Neural cell (in vitro differentiated cells): ENCODE results near the gene TRIM59. TPM values are rescaled to one million over a fixed set of nuclear protein-coding genes. Genes with fewer than 3 reads are reported as not detected.

Experiments
- H2AFZ ChIP-seq: fragments of 200-600, 300-800 bp; sonication (generic), shearing (Covaris generic); 2 replicates; pipeline ENCODE4 v1.6.0; 2014; ENCODE audit warnings: low read depth, mild to moderate bottlenecking, antibody characterized with exemption, low read length, moderate library complexity
- H3F3A ChIP-seq: fragments of 200-600 bp; shearing (Covaris generic); 2 replicates; pipeline ENCODE4 v1.6.1; 2016; ENCODE audit warnings: mild to moderate bottlenecking, moderate library complexity, mixed read lengths, antibody characterized with exemption, low read length; ENCODE audit not compliant: insufficient read depth, poor library complexity, severe bottlenecking
- H3K27ac ChIP-seq: fragments of 200-600, 300-800 bp; sonication (generic), shearing (Covaris generic); 2 replicates; pipeline ENCODE4 v1.5.1; 2014; ENCODE audit warnings: mild to moderate bottlenecking, low read length, moderate library complexity
- H3K27me3 ChIP-seq: fragments of 300-800, 200-600 bp; sonication (generic), shearing (Covaris generic); 2 replicates; pipeline ENCODE4 v1.6.0; 2014; ENCODE audit warnings: mild to moderate bottlenecking, low read depth, low read length, moderate library complexity; ENCODE audit not compliant: insufficient read depth
- H3K36me3 ChIP-seq: fragments of 300-800, 200-600 bp; sonication (generic), shearing (Covaris generic); 2 replicates; pipeline ENCODE4 v1.5.1; 2014; ENCODE audit warnings: mild to moderate bottlenecking, antibody characterized with exemption, low read length, moderate library complexity; ENCODE audit not compliant: insufficient read depth
- H3K4me2 ChIP-seq: fragments of 300-800, 200-600 bp; sonication (generic), shearing (Covaris generic); 2 replicates; pipeline ENCODE4 v1.6.0; 2014; ENCODE audit warnings: mild to moderate bottlenecking, low read length
- H3K4me3 ChIP-seq: fragments of 300-800, 200-600 bp; sonication (generic), shearing (Covaris generic); 2 replicates; pipeline ENCODE4 v1.5.1; 2014; ENCODE audit warnings: mild to moderate bottlenecking, low read length, moderate library complexity
- H3K79me2 ChIP-seq: fragments of 200-600 bp; shearing (Covaris generic); replicated peaks from 2 replicates; pipeline ENCODE4 v1.6.0; 2014; ENCODE audit warnings: mild to moderate bottlenecking, low read length, moderate library complexity; ENCODE audit not compliant: insufficient read depth
- H3K9ac ChIP-seq: fragments of 300-800, 200-600 bp; sonication (generic), shearing (Covaris generic); 2 replicates; pipeline ENCODE4 v1.6.1; 2016; ENCODE audit warnings: mild to moderate bottlenecking, low read length, mixed read lengths
- H3K9me2 ChIP-seq: fragments of 200-600 bp; shearing (Covaris generic); 2 replicates; pipeline ENCODE4 v1.6.1; 2016; ENCODE audit warnings: mild to moderate bottlenecking, low read length, mixed read lengths; ENCODE audit not compliant: insufficient read depth
- H3K9me3 ChIP-seq: fragments of 200-600, 300-800 bp; sonication (generic), shearing (Covaris generic); 2 replicates; pipeline ENCODE4 v1.6.1; 2016; ENCODE audit warnings: mild to moderate bottlenecking, mixed run types, low read length, moderate library complexity, mixed read lengths
- H4K20me1 ChIP-seq: fragments of 200-600 bp; shearing (Covaris generic); 2 replicates; pipeline ENCODE4 v1.6.1; 2016; ENCODE audit warnings: mild to moderate bottlenecking, mixed run types; ENCODE audit not compliant: insufficient read depth
- EP300 ChIP-seq: fragments of 450-650 bp; conservative IDR thresholded peaks from 2 replicates; pipeline ENCODE4 v1.6.1; 2014; ENCODE audit warnings: antibody characterized with exemption, mild to moderate bottlenecking, moderate library complexity; ENCODE audit not compliant: poor library complexity, severe bottlenecking
- EZH2 ChIP-seq: fragments of 200-600, 300-800 bp; shearing (Covaris generic), sonication (generic); IDR thresholded peaks from 2 replicates; pipeline ENCODE4 v1.6.1; 2014; ENCODE audit warnings: antibody characterized with exemption, low read length, borderline replicate concordance, mild to moderate bottlenecking; ENCODE audit not compliant: insufficient read depth, poor library complexity, severe bottlenecking
- MXI1 ChIP-seq: fragments of 450-650 bp; conservative IDR thresholded peaks from 2 replicates; pipeline ENCODE4 v1.6.1; 2014; ENCODE audit warnings: antibody characterized with exemption, mild to moderate bottlenecking; ENCODE audit not compliant: poor library complexity, severe bottlenecking
- POLR2AphosphoS5 ChIP-seq: IDR thresholded peaks from 2 replicates; pipeline ENCODE4 v1.6.1; 2012
- RAD21 ChIP-seq: fragments of 450-650 bp; conservative IDR thresholded peaks from 2 replicates; pipeline ENCODE4 v1.6.1; 2014; ENCODE audit warnings: antibody characterized with exemption, mild to moderate bottlenecking, moderate library complexity
- REST ChIP-seq: IDR thresholded peaks from 2 replicates; pipeline ENCODE4 v1.6.1; 2012; ENCODE audit warnings: borderline replicate concordance
- SMC3 ChIP-seq: fragments of 450-650 bp; conservative IDR thresholded peaks from 2 replicates; pipeline ENCODE4 v1.6.1; 2014; ENCODE audit warnings: antibody characterized with exemption, mild to moderate bottlenecking, moderate library complexity; ENCODE audit not compliant: poor library complexity
- TAF1 ChIP-seq: IDR thresholded peaks from 2 replicates; pipeline ENCODE4 v1.6.1; 2012; ENCODE audit warnings: low read depth
- polyA plus RNA-seq: library from polyadenylated mRNA; depleted of rRNA; stranded (reverse); fragments of >200 nt; gene quantifications from 2 replicates; pipeline ENCODE4 v1.2.3, GENCODE V29; 2014
- TF ChIP-seq, protein P1 (sequence below): fragments of 450-650 bp; IDR thresholded peaks from 2 replicates; pipeline ENCODE4 v1.5.1; 2014; ENCODE audit warnings: antibody characterized with exemption, mild to moderate bottlenecking, moderate library complexity; ENCODE audit not compliant: poor library complexity, severe bottlenecking

The TRIM59 gene
- polyA plus RNA-seq, 1 donor from 2014 or later = 0.53 TPM

DNA sequence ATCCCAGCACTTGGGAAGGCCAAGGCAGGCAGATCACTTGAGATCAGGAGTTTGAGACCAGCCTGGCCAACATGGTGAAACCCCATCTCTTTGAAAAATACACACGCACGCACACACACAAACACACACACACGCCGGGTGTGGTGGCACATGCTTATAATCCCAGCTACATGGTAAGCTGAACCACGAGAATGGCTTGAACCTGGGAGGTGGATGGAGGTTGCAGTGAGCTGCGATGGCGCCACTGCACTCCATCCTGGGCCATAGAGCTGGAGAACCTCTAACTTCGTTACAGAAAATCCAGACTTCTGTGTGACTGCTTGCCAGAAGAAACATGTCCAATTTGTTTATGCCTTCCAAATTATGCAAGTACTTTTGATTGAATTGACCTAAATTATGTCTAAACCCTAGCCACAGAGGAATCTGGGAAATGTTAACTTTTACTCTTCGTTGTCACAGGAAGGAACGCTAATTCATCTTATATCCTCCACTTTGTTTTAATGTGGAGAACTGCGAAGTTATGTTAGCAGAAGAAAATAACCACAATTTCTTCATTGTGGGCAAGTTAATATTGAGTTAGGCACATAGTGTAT lies 21.7 kb downstream of the TRIM59 start:
- Histone ChIP-seq H3K4me2 (no peak overlapping the region), H3K9me2 (no peaks in the 10 kb centered on the region)
- TF ChIP-seq SMC3 = no peak
- TF ChIP-seq MXI1 = no peak
- TF ChIP-seq, protein P1, sequence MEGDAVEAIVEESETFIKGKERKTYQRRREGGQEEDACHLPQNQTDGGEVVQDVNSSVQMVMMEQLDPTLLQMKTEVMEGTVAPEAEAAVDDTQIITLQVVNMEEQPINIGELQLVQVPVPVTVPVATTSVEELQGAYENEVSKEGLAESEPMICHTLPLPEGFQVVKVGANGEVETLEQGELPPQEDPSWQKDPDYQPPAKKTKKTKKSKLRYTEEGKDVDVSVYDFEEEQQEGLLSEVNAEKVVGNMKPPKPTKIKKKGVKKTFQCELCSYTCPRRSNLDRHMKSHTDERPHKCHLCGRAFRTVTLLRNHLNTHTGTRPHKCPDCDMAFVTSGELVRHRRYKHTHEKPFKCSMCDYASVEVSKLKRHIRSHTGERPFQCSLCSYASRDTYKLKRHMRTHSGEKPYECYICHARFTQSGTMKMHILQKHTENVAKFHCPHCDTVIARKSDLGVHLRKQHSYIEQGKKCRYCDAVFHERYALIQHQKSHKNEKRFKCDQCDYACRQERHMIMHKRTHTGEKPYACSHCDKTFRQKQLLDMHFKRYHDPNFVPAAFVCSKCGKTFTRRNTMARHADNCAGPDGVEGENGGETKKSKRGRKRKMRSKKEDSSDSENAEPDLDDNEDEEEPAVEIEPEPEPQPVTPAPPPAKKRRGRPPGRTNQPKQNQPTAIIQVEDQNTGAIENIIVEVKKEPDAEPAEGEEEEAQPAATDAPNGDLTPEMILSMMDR = no peak
- no peak for TF ChIP-seq EZH2
- TF ChIP-seq EP300 = no peak
- no peak for TF ChIP-seq RAD21
- no peak for TF ChIP-seq TAF1
- no peak for TF ChIP-seq REST

DNA sequence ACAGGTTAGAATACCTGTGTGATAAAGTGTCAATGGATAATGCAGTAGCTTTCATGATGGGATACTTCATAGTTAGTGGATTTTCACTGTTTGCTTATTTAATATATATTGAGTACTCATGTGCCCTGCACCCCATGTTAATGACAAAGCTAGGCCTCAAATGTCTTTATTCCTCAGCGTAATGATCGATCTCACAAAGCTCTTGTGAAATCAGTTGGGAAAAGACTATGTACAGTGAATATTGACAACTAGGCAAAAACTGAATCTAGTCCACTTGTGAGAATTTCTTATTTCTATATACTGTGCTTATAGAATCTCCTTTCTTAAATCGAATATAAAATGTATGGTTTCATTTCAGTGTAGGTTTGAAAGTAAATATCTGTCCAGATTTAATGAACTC lies 32.3 kb downstream of the TRIM59 start:
- Histone ChIP-seq H3K4me3 (no peak overlapping the region), H3K36me3 (no peaks in the 10 kb centered on the region), H3K9ac (no peak overlapping the region), H2AFZ (no peak overlapping the region), H3F3A (peaks cover 5% of the 10 kb centered on the region), H3K79me2 (no peaks in the 10 kb centered on the region), H3K27me3 (no peaks in the 10 kb centered on the region), H3K27ac (no peak overlapping the region), H3K9me3 (no peaks in the 10 kb centered on the region), H3K9me2 (no peaks in the 10 kb centered on the region), H3K4me2 (no peak overlapping the region), H4K20me1 (no peaks in the 10 kb centered on the region)
- TF ChIP-seq TAF1 (no peak), POLR2AphosphoS5 (no peak), MXI1 (no peak), EP300 (no peak), SMC3 (no peak), RAD21 (no peak), EZH2 (no peak), REST (no peak)
- TF ChIP-seq, protein P1 = no peak

More for the DNA sequence above, 21.7 kb downstream of the TRIM59 start:
- Histone ChIP-seq H3K27ac (no peak overlapping the region), H4K20me1 (no peaks in the 10 kb centered on the region), H3K79me2 (peaks cover 4% of the 10 kb centered on the region), H3K9ac (no peak overlapping the region), H3K27me3 (no peaks in the 10 kb centered on the region), H3K4me3 (no peak overlapping the region), H3K36me3 (no peaks in the 10 kb centered on the region), H3F3A (no peaks in the 10 kb centered on the region), H3K9me3 (no peaks in the 10 kb centered on the region), H2AFZ (no peak overlapping the region)
